Thyroid gland (tissue), 4 donors: ENCODE measurements around the gene TNIP2.

Experiments
- CTCF ChIP-seq, 6 experiments: fragments of 200-600 bp in 3 of 6; fragments of 450-650 bp in 3 of 6; sonication (generic) in 3 of 6; IDR thresholded peaks; one replicate each; pipeline ENCODE4 v1.5.1; 2016 to 2019; ENCODE audit warnings: antibody characterized with exemption in 6 of 6, mild to moderate bottlenecking in 2 of 6, inconsistent platforms in 1 of 6, moderate library complexity in 1 of 6
- POLR2A ChIP-seq, 2 donors: fragments of 450-650 bp; IDR thresholded peaks; one replicate each; pipeline ENCODE4 v1.6.1; 2017; ENCODE audit warnings: antibody characterized with exemption in 2 of 2, mild to moderate bottlenecking in 2 of 2, moderate library complexity in 1 of 2

- TF ChIP-seq POLR2A (IDR thresholded peaks at IDR 0.05) (no peak), CTCF (IDR thresholded peaks at IDR 0.05) (no peak)
These were observed 15.1 kb upstream of the TNIP2 start for GRCh38 chr4:2771264-2771663.
